PFSK-1 (cell line): ENCODE results near the gene ENPP6.

Experiments
- FOXP2 ChIP-seq: optimal IDR thresholded peaks from 2 replicates; pipeline ENCODE3; 2011; ENCODE audit warnings: borderline replicate concordance, control low read depth, inconsistent platforms; ENCODE audit not compliant: insufficient read depth; ENCODE audit errors: extremely low read length, extremely low read depth
- POLR2AphosphoS5 ChIP-seq: IDR thresholded peaks from 2 replicates; pipeline ENCODE4 v1.6.1; 2012; ENCODE audit warnings: low read depth, mild to moderate bottlenecking, control low read depth, low read length, moderate library complexity
- REST ChIP-seq, 2 experiments: IDR thresholded peaks; 2 replicates each; pipeline versions ENCODE4 v1.6.1 to v1.8.0; 2011 to 2012; ENCODE audit warnings: low read depth in 2 of 2, low read length in 2 of 2, control low read depth in 1 of 2, inconsistent platforms in 1 of 2, mild to moderate bottlenecking in 1 of 2, moderate library complexity in 1 of 2; ENCODE audit not compliant: insufficient read depth in 1 of 2
- SIN3A ChIP-seq: IDR thresholded peaks from 2 replicates; pipeline ENCODE4 v1.6.1; 2012; ENCODE audit warnings: mild to moderate bottlenecking, low read length, moderate library complexity, borderline replicate concordance; ENCODE audit not compliant: insufficient read depth
- TAF1 ChIP-seq: IDR thresholded peaks from 2 replicates; pipeline ENCODE4 v1.6.1; 2012; ENCODE audit warnings: low read length, control low read depth, borderline replicate concordance; ENCODE audit not compliant: insufficient read depth

Gene ENPP6

GRCh38 chr4:184097241-184097605 lies 120.5 kb downstream of the ENPP6 start:
- TF ChIP-seq FOXP2 (no peak), TAF1 (no peak), POLR2AphosphoS5 (no peak), REST (IDR thresholded peaks at IDR 0.05; ENCODE audit: insufficient read depth in 1 of 2, low read depth in 2 of 2, low read length in 2 of 2) (no peak), SIN3A (no peak)

DNA sequence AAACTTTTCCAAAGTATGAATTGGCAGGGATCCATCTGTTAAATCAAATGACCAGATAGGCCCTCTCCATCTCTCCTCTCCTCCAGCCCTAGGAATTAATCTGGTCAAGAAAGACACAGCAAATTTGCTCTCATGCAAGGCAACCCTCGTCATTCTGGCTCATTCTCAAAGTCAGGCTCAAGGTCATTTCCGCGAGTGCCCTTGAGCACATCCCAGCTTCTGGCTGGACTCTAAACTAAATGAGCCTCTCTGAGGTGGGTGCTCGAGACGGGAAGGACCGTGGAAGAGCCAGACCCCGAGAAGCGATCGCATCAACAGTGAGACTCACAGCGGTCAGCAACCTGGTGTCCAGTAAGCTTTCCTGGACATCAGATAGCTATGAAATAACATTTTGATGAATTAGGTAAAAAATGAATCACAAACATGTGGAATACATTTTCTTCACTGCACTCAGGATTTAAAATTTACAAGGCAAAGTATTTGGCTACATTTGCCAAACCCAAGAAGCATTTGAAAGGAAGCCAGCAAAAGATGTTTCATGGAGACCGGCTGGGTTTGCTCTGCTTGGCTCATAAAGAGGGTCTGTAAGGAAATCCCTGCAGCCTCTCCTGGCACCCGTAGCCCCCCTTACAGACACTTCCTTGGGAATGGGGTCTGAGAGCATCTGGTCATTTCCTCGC lies 121.0 kb downstream of the ENPP6 start:
- no peak for TF ChIP-seq FOXP2
- TF ChIP-seq TAF1 = no peak
- no peak for TF ChIP-seq REST (IDR thresholded peaks at IDR 0.05; ENCODE audit: insufficient read depth in 1 of 2, low read depth in 2 of 2, low read length in 2 of 2)
- no peak for TF ChIP-seq POLR2AphosphoS5
- TF ChIP-seq SIN3A = no peak

GRCh38 chr4:184094532-184095159 lies 123.0 kb downstream of the ENPP6 start:
- TF ChIP-seq REST (IDR thresholded peaks at IDR 0.05; ENCODE audit: insufficient read depth in 1 of 2, low read depth in 2 of 2, low read length in 2 of 2) (no peak), POLR2AphosphoS5 (no peak), SIN3A (no peak), TAF1 (no peak), FOXP2 (no peak)

GRCh38 chr4:184091986-184092385 lies 125.7 kb downstream of the ENPP6 start:
- no peak for TF ChIP-seq FOXP2
- TF ChIP-seq POLR2AphosphoS5 = no peak
- TF ChIP-seq REST (IDR thresholded peaks at IDR 0.05; ENCODE audit: insufficient read depth in 1 of 2, low read depth in 2 of 2, low read length in 2 of 2) = no peak
- TF ChIP-seq SIN3A = no peak
- no peak for TF ChIP-seq TAF1
